ENCODE results near the gene CKMT1A.
A peak's percentile ranks its signal among the peaks of the same experiment; 100 is the strongest.
"Not testable (repeated sequence)": the region's sequence is repeated elsewhere in the genome, so short reads cannot be mapped to it uniquely, and the experiment has no call there.

Gene CKMT1A

DNA sequence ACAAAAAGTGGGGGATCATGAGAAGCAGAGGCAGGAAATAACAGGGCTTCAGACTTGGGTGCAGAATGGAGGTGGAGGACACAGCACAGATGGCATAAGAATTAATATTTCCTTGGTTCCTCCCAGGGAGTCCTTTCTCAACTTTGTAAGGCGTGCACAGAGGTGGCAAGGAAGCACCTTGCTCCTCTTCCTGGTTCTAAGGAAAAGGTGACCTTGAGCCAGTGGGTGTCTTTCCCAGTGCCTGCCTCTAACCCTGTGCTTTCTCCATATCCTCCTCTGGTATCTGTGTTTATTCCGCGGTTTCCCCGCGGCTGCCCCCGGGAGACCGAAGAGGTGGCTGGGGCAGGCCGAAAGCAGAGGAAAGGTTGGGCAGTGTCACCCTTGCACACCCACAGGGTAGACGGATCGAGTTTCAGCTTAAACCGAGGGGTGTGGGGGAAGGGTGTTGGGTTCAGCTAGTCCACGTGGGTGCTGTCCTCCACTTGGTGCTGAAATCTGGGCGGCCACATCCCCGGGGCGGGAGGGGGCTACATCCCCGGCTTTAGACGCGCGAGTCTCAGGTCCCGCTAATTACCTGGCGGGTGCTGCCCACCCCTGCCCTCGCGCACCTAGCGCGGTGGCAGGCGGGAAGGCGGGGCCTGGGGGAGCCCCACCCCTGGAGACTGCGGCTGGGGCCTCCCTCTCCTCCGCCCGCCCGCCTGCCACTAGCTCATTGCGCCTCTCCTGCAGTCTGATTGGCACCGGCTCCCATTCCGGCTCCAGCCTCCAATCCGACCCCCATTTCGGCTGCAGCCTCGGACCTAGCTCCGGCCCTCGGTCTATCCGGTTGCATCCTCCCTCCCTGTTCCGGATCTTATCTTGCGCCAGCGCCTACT lies at the start of gene CKMT1A:
TSS of gene CKMT1A (plus strand) at position 712 of the 875 bp plus-strand sequence. CDS start 192 bp downstream, outside the sequence.
- DNase-seq: not testable (repeated sequence)

DNA sequence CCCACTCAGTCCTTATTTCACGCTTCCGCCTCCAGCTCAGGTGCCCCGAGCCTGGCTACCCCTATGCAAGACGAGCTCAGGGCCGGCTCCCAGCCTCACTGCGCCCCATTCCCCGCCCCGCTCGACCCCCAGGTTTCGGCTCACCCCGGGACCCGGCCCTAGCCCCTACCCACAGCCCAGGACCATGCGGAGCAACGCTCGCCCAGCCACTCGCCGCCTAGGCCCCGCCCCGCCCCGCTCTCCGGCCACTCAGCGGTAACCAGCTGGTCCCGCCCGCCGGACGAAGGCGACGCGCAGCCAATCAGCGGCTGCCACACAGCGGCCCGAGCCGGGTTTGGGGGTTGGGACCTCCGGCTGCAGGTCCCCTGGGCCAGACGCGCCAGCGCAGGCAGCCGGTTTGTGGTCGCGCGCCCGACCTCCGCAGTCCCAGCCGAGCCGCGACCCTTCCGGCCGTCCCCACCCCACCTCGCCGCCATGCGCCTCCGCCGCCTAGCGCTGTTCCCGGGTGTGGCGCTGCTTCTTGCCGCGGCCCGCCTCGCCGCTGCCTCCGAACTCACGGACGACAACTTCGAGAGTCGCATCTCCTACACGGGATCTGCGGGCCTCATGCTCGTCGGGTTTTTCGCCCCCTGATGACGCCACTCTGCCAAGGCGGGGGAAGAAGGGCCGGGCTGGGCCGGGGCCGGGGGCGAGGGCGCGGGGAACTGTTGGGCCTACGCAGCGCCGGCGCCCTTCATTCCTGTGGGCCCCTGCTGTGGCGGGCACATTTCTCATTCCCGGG lies 44.8 kb upstream of the CKMT1A start, which contains the start of gene CATSPER2:
TSS of gene CATSPER2 (minus strand) at position 196 of the 781 bp plus-strand sequence. CDS start 783 bp downstream, outside the sequence.
- no peak for DNase-seq

GRCh38 chr15:43649430-43649926 lies 44.2 kb upstream of the CKMT1A start:
- DNase-seq: not testable (repeated sequence)

GRCh38 chr15:43659727-43660126 lies 33.9 kb upstream of the CKMT1A start:
- DNase-seq: not testable (repeated sequence)

DNA sequence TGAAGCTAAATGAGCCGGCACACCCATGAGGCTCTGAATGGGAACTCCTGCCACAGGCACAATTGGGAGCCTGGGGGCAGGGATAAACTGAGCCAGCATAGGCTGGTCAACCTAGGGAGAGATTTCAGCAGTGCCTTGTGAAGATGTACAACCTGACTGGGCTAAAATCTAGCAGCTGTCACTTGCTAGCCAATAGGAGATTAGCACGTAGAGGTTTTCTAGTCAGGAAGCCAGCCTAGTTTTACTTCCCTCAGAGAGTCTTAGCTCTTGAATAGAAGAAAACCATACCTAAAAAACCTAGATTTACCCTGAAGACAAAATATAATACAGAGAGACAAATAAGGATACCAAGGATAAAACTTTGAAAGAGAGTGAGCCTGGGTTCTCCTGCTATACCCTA lies 31.4 kb upstream of the CKMT1A start:
- not testable (repeated sequence) for DNase-seq

- not testable (repeated sequence) for DNase-seq
These were observed 30.3 kb upstream of the CKMT1A start for GRCh38 chr15:43663333-43663732.

- not testable (repeated sequence) for DNase-seq
These were observed 27.5 kb upstream of the CKMT1A start for GRCh38 chr15:43666177-43666576.

- DNase-seq: not testable (repeated sequence)
These were observed 19.5 kb upstream of the CKMT1A start for GRCh38 chr15:43674175-43674574.

DNA sequence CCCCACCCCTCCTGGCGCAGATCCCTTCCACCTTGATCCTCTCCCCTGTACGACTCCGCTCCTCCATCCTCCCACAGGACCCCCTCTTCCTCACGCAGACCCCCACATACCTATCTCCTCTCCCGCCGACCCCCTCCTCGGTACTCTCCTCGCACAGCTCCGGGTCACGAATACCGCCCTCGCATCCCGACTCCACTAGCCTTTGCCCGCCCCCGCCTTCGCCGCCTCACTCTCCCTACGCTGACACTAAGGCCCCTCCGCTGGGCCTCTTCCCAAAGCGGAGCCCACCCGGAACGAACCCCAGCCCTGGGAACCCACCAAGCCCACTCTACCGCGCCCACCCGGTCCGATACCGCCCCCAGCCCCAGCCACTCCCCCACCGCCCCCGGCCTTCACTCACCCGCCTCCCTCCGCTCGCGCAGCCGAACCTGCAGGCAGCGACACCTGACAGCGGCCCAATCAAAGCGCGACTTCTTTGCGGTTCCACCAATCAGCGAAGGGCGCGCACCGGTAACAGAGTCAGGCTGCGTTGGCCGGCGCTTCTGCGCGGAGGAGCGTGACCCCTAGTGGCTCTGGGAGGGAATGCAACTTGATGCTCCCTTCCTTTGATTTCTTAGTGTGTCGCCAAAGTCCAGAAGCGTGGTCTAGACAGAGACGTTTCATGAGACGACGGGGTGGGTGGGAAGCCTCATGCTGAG lies 3.9 kb upstream of the CKMT1A start:
- not testable (repeated sequence) for DNase-seq

- not testable (repeated sequence) for DNase-seq
These were observed 980 bp upstream of the CKMT1A start for GRCh38 chr15:43692679-43693078.

- DNase-seq: no peak
These were observed 8.5 kb downstream of the CKMT1A start for GRCh38 chr15:43702174-43702573.

DNA sequence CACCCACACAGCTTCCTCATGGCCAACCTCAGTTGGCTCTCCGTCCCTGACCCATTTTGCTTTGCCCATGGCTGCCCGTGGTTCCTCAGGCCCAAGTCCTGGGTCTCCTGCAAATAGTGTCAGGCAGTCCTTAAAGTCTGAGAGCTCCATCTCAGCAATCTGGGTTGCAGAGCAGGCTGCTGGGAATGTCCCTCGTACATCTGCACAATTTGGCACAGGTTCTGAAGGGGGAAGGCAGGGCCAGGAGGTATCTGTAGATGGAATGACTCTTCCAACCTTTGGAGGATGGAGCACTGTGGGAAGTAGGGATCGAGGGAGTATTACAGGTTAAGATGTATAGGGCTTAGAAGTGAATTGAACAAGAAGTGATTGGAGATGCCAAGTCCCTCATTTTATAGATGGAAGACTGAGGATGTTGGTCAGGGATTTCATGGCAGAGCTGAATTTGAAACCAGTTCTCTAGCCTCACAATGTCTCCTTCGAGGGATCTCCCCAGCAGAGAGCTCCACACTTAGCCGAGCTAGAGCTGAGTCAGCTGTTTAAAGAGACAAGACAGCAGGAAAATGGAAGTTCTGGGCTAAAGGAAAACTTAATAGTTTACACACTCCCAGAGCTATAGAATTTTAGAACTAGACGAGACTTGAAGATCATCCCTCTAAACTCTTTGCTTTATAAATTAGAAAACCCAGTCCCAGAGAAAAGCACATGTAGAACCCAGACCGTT lies 9.2 kb downstream of the CKMT1A start:
- no peak for DNase-seq

- DNase-seq: not testable (repeated sequence)
These were observed 16.9 kb downstream of the CKMT1A start for GRCh38 chr15:43710431-43711131.

DNA sequence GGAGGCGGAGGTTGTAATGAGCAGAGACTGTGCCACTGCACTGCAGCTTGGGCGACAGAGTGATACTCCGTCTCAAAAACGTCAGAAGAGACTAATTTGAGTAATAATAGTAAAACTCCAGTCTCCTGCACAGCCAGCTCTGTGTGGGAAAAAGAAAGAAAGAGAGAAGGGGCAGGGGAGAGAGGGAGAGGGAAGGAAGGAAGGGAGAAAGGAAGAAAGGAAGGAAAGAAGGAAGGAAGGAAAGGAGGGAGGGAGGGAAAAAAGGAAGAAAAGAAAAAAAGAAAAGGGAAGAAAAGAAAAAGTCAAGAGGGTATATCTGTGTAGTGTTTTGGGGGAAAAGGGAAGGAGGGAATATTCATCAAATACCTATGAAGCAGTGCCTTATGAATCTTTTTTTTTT lies 29.5 kb downstream of the CKMT1A start:
- DNase-seq: no peak

DNA sequence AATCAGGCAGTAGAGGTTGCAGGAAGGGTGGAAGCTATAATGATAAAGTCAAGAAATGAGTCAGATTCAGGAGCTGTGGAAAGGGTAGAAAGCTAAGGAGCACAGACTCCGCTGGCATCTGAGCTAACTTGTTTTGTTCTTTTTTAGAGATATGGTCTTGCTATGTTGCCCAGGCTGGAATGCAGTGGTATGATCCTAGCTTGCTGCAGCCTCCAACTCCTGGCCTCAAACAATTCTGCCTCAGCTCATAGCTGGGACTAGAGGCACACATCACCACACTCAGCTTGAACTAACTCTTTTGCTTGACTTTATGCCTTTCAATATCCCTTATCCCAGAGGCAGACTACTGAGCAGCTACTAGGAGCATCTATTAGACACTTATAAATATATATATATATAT lies 32.6 kb downstream of the CKMT1A start:
- not testable (repeated sequence) for DNase-seq

- not testable (repeated sequence) for DNase-seq
These were observed 34.5 kb downstream of the CKMT1A start for GRCh38 chr15:43728053-43728725.

DNA sequence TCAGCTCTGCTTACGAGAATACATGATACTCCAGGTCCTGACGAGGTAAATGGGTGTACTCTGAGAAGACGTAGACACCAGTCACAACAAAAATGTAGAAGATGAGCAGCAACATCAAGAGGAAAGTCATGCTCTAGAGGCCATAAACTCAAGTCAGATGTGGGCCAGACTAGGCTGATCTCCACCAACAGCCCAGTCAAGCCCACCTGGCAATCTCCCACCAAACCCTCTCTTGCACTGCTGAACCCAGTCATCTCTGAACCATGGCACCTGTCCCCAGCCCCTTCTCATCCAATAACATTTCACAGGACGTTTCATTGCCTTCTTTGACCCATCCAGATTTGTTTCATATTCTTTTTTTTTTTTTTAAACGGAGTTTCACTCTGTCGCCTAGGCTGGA lies 41.8 kb downstream of the CKMT1A start:
- no peak for DNase-seq

GRCh38 chr15:43746245-43746902 lies 52.7 kb downstream of the CKMT1A start, which contains the start of gene PDIA3:
TSS of gene PDIA3 (plus strand) at chr15:43746438. CDS start at chr15:43746540, 102 bp downstream.
- peak; percentile 69 for DNase-seq

- DNase-seq: not testable (repeated sequence)
These were observed 53.2 kb downstream of the CKMT1A start for GRCh38 chr15:43746903-43747309.

- no peak for DNase-seq
These were observed 54.7 kb downstream of the CKMT1A start for GRCh38 chr15:43748376-43748775.

Measured in amniotic stem cell (primary cell).